Endodermal cell (in vitro differentiated cells): ENCODE data around the gene GJB5. TPM values are rescaled to one million over a fixed set of nuclear protein-coding genes. Genes with fewer than 3 reads are reported as not detected.

Experiments
- DNase-seq: peaks from one replicate; pipeline ENCODE4 v3.0.0-alpha.2; 2017
- H3K27ac ChIP-seq: 2 replicates; pipeline ENCODE4 v1.5.1; 2013; ENCODE audit warnings: mild to moderate bottlenecking, low read depth, low read length, moderate library complexity
- H3K27me3 ChIP-seq: 2 replicates; pipeline ENCODE4 v1.6.1; 2013; ENCODE audit warnings: mild to moderate bottlenecking, low read length, moderate library complexity; ENCODE audit not compliant: insufficient read depth, control insufficient read depth, poor library complexity, severe bottlenecking
- H3K36me3 ChIP-seq: 2 replicates; pipeline ENCODE4 v1.7.0; 2013; ENCODE audit warnings: mild to moderate bottlenecking, low read length, moderate library complexity; ENCODE audit not compliant: control insufficient read depth, insufficient read depth
- H3K4me1 ChIP-seq: one replicate; pipeline ENCODE4 v1.7.0; 2013; ENCODE audit warnings: low read length; ENCODE audit not compliant: control insufficient read depth, insufficient read depth
- H3K4me3 ChIP-seq: 2 replicates; pipeline ENCODE4 v1.5.1; 2013; ENCODE audit warnings: mild to moderate bottlenecking, low read length, moderate library complexity
- H3K9ac ChIP-seq: 2 replicates; pipeline ENCODE4 v1.6.1; 2013; ENCODE audit warnings: mild to moderate bottlenecking, low read length, moderate library complexity; ENCODE audit not compliant: poor library complexity, severe bottlenecking; ENCODE audit errors: extremely low read depth
- H3K9me3 ChIP-seq: 2 replicates; pipeline ENCODE4 v1.6.1; 2013; ENCODE audit warnings: mild to moderate bottlenecking, low read length, moderate library complexity; ENCODE audit not compliant: control insufficient read depth
- H3K27ac Mint-ChIP-seq: 2 replicates; pipeline ENCODE4 v1.8.0; 2020; ENCODE audit warnings: mixed read lengths
- H3K27me3 Mint-ChIP-seq: 2 replicates; pipeline ENCODE4 v1.8.0; 2021; ENCODE audit warnings: mild to moderate bottlenecking, mixed read lengths; ENCODE audit not compliant: insufficient read depth
- H3K36me3 Mint-ChIP-seq: 2 replicates; pipeline ENCODE4 v1.8.0; 2020; ENCODE audit warnings: low read depth, mixed read lengths
- H3K4me1 Mint-ChIP-seq: 2 replicates; pipeline ENCODE4 v1.8.0; 2020; ENCODE audit warnings: mixed read lengths
- H3K4me3 Mint-ChIP-seq: 2 replicates; pipeline ENCODE4 v1.8.0; 2020; ENCODE audit warnings: mild to moderate bottlenecking, moderate library complexity, mixed read lengths
- H3K9me3 Mint-ChIP-seq: 2 replicates; pipeline ENCODE4 v1.8.0; 2020; ENCODE audit warnings: mild to moderate bottlenecking, mixed read lengths
- WGBS, 2 experiments: methylation state at CpG; one replicate each; pipeline versions ENCODE4 v1.1.5 to v1.1.7; 2013; ENCODE audit warnings: missing lambda C conversion rate in 2 of 2, mixed read lengths in 1 of 2; ENCODE audit not compliant: insufficient coverage in 1 of 2, insufficient read length in 1 of 2; 5-methylcytosine and 5-hydroxymethylcytosine counted together
- total RNA-seq, 2 donors: library from RNA; stranded (reverse); fragmentation: NEBNext Ultra II Directional in 1 of 2; extraction: Animal tissue kit (Norgen Biotek cat#: 25700) in 1 of 2; gene quantifications; 2 replicates in 1 of 2; 3 replicates in 1 of 2; pipeline ENCODE4 v1.2.1, GENCODE V29; 2021
- TF ChIP-seq, protein P1 (sequence below): fragments of 200-600 bp; sonication (generic); conservative IDR thresholded peaks from 2 replicates; pipeline ENCODE4 v1.5.0; 2021; ENCODE audit warnings: antibody characterized with exemption, mild to moderate bottlenecking

GJB5 gene
- total RNA-seq, 2 donors from 2014 or later: 0.20 to 0.42 TPM

- Histone ChIP-seq H3K27me3 (no peaks in the 10 kb centered on the region), H3K9me3 (peaks cover 22% of the 10 kb centered on the region), H3K27ac (no peak overlapping the region), H3K4me1 (peaks cover 3% of the 10 kb centered on the region), H3K4me3 (no peak overlapping the region), H3K9ac (no peak overlapping the region), H3K36me3 (no peaks in the 10 kb centered on the region)
- H3K4me1 Mint-ChIP-seq: peaks cover 7% of the 10 kb centered on the region
- H3K27me3 Mint-ChIP-seq: peaks cover 9% of the 10 kb centered on the region
- H3K27ac Mint-ChIP-seq: no peak overlapping the region
- TF ChIP-seq, protein P1, sequence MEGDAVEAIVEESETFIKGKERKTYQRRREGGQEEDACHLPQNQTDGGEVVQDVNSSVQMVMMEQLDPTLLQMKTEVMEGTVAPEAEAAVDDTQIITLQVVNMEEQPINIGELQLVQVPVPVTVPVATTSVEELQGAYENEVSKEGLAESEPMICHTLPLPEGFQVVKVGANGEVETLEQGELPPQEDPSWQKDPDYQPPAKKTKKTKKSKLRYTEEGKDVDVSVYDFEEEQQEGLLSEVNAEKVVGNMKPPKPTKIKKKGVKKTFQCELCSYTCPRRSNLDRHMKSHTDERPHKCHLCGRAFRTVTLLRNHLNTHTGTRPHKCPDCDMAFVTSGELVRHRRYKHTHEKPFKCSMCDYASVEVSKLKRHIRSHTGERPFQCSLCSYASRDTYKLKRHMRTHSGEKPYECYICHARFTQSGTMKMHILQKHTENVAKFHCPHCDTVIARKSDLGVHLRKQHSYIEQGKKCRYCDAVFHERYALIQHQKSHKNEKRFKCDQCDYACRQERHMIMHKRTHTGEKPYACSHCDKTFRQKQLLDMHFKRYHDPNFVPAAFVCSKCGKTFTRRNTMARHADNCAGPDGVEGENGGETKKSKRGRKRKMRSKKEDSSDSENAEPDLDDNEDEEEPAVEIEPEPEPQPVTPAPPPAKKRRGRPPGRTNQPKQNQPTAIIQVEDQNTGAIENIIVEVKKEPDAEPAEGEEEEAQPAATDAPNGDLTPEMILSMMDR: no peak
- DNase-seq: no peak
- WGBS, 2 experiments: 94 to 95% methylated on average over 2 to 3 of the region's 3 CpGs
- peaks cover 8% of the 10 kb centered on the region for H3K9me3 Mint-ChIP-seq
- no peaks in the 10 kb centered on the region for H3K36me3 Mint-ChIP-seq
- H3K4me3 Mint-ChIP-seq: no peak overlapping the region
Observed at GRCh38 chr1:34806396-34806795, 51.5 kb downstream of the GJB5 start.

Other genes starting within 250 kb of the GJB5 start
- gene GJB4, start 4.7 kb downstream of the GJB5 start, total RNA-seq: under 1 TPM; 0.46 to 0.81 TPM
- 1 to 10 TPM in 1 of 2 donors, under 1 TPM in 1; 0.38 to 2.9 TPM for gene GJB3, start 26.2 kb downstream of the GJB5 start, total RNA-seq
- gene GJA4, start 38.0 kb downstream of the GJB5 start, total RNA-seq: 1 to 10 TPM; 9.0 TPM
- 10 to 100 TPM; 43.0 to 47.6 TPM for gene SMIM12, start 104.7 kb downstream of the GJB5 start, total RNA-seq
- 1 to 10 TPM; 4.4 to 4.6 TPM for gene DLGAP3, start 174.6 kb downstream of the GJB5 start, total RNA-seq
- 10 to 100 TPM; 28.2 to 31.3 TPM for gene TMEM35B, start 230.3 kb downstream of the GJB5 start, total RNA-seq